Activated B cell treated with CpG ODN at 0.5 μM for 24 hours (primary cell): ENCODE measurements around the gene TCF25. TPM values are rescaled to one million over a fixed set of nuclear protein-coding genes. Genes with fewer than 3 reads are reported as not detected.
A peak's percentile ranks its signal among the peaks of the same experiment; 100 is the strongest.
"Not testable (repeated sequence)": the region's sequence is repeated elsewhere in the genome, so short reads cannot be mapped to it uniquely, and the experiment has no call there.

Source experiments
- ATAC-seq: fragments of 200-7000 bp; cut with Tn5 transposase; one replicate; pipeline ENCODE4 v1.10.0; 2021; ENCODE audit warnings: low read depth, mild to moderate bottlenecking, moderate library complexity
- CTCF ChIA-PET: fragments of 350-600 bp; sonication (Branson Sonifier 250); formaldehyde crosslinking; loops from one replicate; lab custom pipeline; 2021; ENCODE audit warnings: antibody characterized with exemption; lab: Charles Lee
- POLR2A ChIA-PET: fragments of 350-600 bp; sonication (Branson Sonifier 250); formaldehyde crosslinking; loops from one replicate; lab custom pipeline; 2021; ENCODE audit warnings: antibody characterized with exemption; lab: Charles Lee
- DNase-seq: peaks from one replicate; pipeline ENCODE4 v3.0.0; 2022
- H3K27ac Mint-ChIP-seq: one replicate; pipeline ENCODE4 v1.8.0; 2020; ENCODE audit warnings: mixed read lengths
- H3K27me3 Mint-ChIP-seq: one replicate; pipeline ENCODE4 v1.8.0; 2021; ENCODE audit warnings: mixed read lengths
- H3K36me3 Mint-ChIP-seq: one replicate; pipeline ENCODE4 v1.8.0; 2021; ENCODE audit warnings: low read depth, mixed read lengths
- H3K4me1 Mint-ChIP-seq: one replicate; pipeline ENCODE4 v1.8.0; 2021; ENCODE audit warnings: mixed read lengths
- H3K4me3 Mint-ChIP-seq: one replicate; pipeline ENCODE4 v1.8.0; 2020; ENCODE audit warnings: mild to moderate bottlenecking, mixed read lengths
- H3K9me3 Mint-ChIP-seq: one replicate; pipeline ENCODE4 v1.8.0; 2020; ENCODE audit warnings: mixed read lengths
- intact Hi-C: fragments of 100-400 bp; cut with micrococcal nuclease; formaldehyde crosslinking; loops from one replicate; pipeline ENCODE4 v1.15.1; 2024
- total RNA-seq: library from RNA; stranded (reverse); gene quantifications from 2 replicates; pipeline ENCODE4 v1.2.3, GENCODE V29; 2022
- TF ChIP-seq, protein P1 (sequence below): fragments of 200-600 bp; IDR thresholded peaks from one replicate; pipeline ENCODE4 v1.8.0; 2022; ENCODE audit warnings: antibody characterized with exemption, mild to moderate bottlenecking

The TCF25 gene, protein sequence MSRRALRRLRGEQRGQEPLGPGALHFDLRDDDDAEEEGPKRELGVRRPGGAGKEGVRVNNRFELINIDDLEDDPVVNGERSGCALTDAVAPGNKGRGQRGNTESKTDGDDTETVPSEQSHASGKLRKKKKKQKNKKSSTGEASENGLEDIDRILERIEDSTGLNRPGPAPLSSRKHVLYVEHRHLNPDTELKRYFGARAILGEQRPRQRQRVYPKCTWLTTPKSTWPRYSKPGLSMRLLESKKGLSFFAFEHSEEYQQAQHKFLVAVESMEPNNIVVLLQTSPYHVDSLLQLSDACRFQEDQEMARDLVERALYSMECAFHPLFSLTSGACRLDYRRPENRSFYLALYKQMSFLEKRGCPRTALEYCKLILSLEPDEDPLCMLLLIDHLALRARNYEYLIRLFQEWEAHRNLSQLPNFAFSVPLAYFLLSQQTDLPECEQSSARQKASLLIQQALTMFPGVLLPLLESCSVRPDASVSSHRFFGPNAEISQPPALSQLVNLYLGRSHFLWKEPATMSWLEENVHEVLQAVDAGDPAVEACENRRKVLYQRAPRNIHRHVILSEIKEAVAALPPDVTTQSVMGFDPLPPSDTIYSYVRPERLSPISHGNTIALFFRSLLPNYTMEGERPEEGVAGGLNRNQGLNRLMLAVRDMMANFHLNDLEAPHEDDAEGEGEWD
- total RNA-seq, result 256 and 273 TPM in 2 replicates

DNA sequence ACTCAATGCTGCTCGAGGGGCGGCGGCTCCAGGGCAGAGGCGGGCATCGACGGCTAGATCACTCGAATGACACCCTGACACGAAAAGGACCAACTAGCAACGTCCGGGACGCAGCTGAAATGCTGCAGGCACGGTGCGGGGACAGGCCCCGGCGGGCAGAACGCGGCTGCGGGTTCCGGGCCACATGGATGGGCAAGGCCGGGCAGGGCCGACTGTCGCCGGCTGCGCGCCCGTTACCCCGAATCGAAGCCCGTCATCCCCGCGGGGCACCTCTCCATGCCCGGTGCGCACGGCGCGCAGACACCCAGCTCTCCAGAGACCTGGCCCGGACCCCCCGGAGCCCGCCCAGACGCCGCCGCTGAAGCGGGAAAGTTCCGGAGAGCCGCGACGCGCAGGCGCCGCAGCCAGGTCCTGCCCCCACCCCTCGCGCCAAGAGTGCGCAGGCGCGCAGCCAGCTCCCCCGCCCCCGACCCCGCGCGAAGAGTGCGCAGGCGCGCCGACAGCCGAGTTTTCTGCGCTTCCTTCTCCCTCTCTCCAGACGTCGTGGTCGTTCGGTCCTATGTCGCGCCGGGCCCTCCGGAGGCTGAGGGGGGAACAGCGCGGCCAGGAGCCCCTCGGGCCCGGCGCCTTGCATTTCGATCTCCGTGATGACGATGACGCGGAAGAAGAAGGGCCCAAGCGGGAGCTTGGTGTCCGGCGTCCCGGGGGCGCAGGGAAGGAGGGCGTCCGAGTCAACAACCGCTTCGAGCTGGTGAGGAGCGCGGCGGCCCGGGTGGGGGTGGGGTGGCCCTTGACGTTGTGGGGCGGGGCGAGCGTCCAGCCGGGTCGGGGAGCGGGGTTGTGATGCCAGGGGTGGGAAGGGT, at the start of gene TCF25:
Gene TCF25, plus strand, starts transcription at position 484 of the 863 bp plus-strand sequence. Its CDS starts 76 bp downstream, at position 560.
- H3K4me1 Mint-ChIP-seq, result peaks cover 17% of the 10 kb centered on the region

DNA sequence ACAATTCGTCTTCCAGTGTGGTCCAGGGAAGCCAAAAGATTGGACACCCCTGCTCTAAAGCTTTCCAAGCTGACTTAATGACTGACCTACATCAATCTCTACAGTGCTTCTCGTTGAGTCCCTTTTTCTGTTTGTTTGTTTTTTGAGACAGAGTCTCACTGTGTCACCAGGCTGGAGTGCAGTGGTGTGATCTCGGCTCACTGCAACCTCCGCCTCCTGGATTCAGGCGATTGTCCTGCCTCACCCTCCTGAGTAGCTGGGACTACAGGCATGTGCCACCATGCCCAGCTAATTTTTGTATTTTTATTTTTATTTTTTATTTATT, 49.6 kb upstream of the TCF25 start:
- H3K36me3 Mint-ChIP-seq, ATAC-seq, DNase-seq, H3K27me3 Mint-ChIP-seq, POLR2A ChIA-PET, H3K4me3 Mint-ChIP-seq, intact Hi-C loops, H3K27ac Mint-ChIP-seq, H3K4me1 Mint-ChIP-seq, CTCF ChIA-PET, H3K9me3 Mint-ChIP-seq: not testable (repeated sequence)

More for the DNA sequence above, at the start of gene TCF25:
- H3K9me3 Mint-ChIP-seq, result no peaks in the 10 kb centered on the region
- peak within 1 kb of the TSS; percentile 93 for H3K4me3 Mint-ChIP-seq
- H3K27me3 Mint-ChIP-seq, result no peaks in the 10 kb centered on the region
- H3K27ac Mint-ChIP-seq, result peak within 1 kb of the TSS; percentile 97
- peak; percentile 82 for DNase-seq
- POLR2A ChIA-PET, result interaction anchor here (0.5 to 2.7 kb wide), 38 partner anchors 11 to 1136 kb away, joined by 3 to 51 read pairs (median 4); partner anchors contain the start of genes CDK10, CHMP1A, DEF8 and FANCA
- peaks cover 20% of the 10 kb centered on the region for H3K36me3 Mint-ChIP-seq
- intact Hi-C loops, result loop anchor here (1.0 to 5.0 kb wide), 4 partner anchors 9 to 311 kb away; partner anchors contain the start of genes CDK10 and RPL13
- TF ChIP-seq, protein P1, sequence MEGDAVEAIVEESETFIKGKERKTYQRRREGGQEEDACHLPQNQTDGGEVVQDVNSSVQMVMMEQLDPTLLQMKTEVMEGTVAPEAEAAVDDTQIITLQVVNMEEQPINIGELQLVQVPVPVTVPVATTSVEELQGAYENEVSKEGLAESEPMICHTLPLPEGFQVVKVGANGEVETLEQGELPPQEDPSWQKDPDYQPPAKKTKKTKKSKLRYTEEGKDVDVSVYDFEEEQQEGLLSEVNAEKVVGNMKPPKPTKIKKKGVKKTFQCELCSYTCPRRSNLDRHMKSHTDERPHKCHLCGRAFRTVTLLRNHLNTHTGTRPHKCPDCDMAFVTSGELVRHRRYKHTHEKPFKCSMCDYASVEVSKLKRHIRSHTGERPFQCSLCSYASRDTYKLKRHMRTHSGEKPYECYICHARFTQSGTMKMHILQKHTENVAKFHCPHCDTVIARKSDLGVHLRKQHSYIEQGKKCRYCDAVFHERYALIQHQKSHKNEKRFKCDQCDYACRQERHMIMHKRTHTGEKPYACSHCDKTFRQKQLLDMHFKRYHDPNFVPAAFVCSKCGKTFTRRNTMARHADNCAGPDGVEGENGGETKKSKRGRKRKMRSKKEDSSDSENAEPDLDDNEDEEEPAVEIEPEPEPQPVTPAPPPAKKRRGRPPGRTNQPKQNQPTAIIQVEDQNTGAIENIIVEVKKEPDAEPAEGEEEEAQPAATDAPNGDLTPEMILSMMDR, result no peak
- peak; percentile 23 for ATAC-seq
- CTCF ChIA-PET, result interaction anchor here (0.6 to 1.2 kb wide), 2 partner anchors 19 to 168 kb away, joined by 3 read pairs; no protein-coding TSS in a partner anchor

DNA sequence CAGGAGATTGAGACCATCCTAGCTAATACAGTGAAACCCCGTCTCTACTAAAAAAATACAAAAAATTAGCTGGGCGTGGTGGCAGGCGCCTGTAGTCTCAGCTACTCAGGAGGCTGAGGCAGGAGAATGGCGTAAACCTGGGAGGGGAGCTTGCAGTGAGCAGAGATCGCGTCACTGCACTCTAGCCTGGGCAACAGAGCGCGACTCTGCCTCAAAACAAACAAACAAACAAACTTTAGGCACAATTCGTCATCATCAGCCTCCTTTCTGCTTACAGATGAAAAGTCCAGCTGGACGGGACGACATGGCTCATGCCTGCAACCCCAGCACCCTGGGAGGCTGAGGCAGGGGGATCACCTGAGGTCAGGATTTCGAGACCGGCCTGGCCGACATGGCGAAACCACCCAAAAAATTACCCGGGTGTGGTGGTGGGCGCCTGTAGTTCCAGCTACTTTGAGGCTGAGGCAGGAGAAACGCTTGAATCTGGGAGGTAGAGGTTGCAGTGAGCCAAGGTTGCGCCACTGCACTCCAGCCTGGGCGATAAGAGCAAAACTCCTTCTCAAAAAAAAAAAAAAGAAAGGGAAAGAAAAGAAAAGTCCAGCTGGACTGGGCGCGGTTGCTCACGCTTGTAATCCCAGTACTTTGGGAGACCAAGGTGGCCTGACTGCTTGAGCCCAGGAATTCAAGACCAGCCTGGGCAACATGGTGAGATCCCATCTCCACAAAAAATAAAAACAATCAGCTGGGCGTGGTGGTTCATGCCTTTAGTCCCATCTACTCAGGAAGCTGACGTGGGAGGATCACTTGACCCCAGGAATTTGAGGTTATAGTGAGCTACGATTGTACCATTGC, 46.6 kb upstream of the TCF25 start:
- intact Hi-C loops, result no loop called here
- H3K9me3 Mint-ChIP-seq, result no peaks in the 10 kb centered on the region
- POLR2A ChIA-PET, result interaction anchor here (0.7 kb wide), 2 partner anchors 47 to 1497 kb away, joined by 3 to 4 read pairs; partner anchors contain the start of gene TCF25
- peaks cover 4% of the 10 kb centered on the region for H3K4me1 Mint-ChIP-seq
- TF ChIP-seq, protein P1, result no peak
- CTCF ChIA-PET, result no interaction called here
- H3K27me3 Mint-ChIP-seq, result peaks cover 19% of the 10 kb centered on the region
- H3K36me3 Mint-ChIP-seq, result no peaks in the 10 kb centered on the region
- ATAC-seq, result no peak
- no peak overlapping the region for H3K27ac Mint-ChIP-seq
- H3K4me3 Mint-ChIP-seq, result no peak overlapping the region
- no peak for DNase-seq

DNA sequence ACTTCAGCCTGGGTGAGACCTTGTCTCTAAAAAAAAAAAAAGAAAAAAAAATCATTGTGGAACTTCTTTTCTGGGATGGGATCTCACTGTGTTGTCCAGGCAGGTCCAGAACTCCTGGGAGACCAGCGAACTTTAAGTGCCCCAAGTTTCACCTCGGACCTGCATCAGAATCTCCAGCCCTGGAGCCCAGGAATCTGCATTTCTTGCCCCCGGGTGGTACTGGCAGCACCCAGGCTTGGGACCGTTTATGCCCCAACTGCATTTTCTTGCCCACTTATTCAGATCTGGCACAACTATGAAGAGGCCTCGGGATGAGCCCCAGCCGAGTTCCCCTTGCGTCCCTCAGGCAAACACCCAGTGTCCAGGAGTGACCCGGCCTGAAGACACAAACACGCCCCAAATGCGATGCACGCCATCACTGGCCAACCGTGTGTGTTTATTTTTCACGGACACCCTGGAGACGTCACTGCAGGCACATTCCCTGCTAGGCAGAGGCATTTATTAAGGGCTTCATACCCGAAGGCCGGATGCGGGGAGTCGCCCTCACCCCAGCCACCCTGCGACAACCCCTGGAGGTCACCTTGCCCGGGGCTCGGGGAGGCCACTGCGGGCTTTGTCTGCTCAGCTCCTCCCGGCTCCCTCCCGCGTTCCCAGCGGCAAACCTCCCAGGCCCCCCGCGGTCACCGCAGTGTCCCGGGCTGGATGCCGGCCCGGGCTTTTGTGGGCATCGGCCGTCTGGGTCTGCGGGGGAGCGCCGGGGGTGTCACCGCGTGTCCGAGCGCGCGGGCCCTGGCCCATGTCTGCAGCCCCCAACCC, 45.8 kb upstream of the TCF25 start:
- Mint-ChIP-seq H3K27me3 (peaks cover 26% of the 10 kb centered on the region), H3K4me1 (peaks cover 4% of the 10 kb centered on the region), H3K9me3 (no peaks in the 10 kb centered on the region), H3K4me3 (peak overlapping the region; percentile 52), H3K36me3 (no peaks in the 10 kb centered on the region), H3K27ac (no peak overlapping the region)
- ChIA-PET CTCF (no interaction called here), POLR2A (interaction anchor here (0.5 kb wide), 1 partner anchor 252 kb away, joined by 3 read pairs; no protein-coding TSS in a partner anchor)
- ATAC-seq (no peak), DNase-seq (no peak)
- intact Hi-C loops, result loop anchor here (1.0 kb wide), 3 partner anchors 11 to 170 kb away; partner anchors contain the start of genes CHMP1A, FANCA and SPATA33
- TF ChIP-seq, protein P1, result no peak
